NCI-H510A treated with DMSO at 0.1 percent for 48 hours (cell line): Measurements from ENCODE around the gene RDM1.

ENCODE experiments used
- DNase-seq: peaks from one replicate; lab custom pipeline; 2025; lab: John Stamatoyannopoulos, UW

RDM1 gene

DNA sequence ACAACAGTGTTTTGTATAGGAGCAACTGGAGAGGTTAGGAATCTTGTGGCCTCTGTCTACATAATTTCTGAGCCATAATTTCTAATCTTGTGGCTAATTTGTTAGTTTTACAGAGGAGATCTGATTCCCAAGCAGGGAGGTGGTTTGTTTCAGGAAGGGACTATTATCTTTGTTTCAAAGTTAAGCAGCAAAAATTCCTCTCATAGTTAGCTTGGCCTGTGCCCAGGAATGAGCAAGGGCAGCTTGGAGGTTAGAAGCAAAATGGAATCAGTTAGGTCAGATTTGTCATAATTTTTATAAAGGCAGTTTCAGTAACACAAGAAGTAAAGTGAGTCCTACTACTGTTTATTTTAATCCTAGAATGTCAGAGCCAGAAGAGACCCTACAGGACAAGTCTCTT is 2.0 kb upstream of the RDM1 start:
- no peak for DNase-seq

DNA sequence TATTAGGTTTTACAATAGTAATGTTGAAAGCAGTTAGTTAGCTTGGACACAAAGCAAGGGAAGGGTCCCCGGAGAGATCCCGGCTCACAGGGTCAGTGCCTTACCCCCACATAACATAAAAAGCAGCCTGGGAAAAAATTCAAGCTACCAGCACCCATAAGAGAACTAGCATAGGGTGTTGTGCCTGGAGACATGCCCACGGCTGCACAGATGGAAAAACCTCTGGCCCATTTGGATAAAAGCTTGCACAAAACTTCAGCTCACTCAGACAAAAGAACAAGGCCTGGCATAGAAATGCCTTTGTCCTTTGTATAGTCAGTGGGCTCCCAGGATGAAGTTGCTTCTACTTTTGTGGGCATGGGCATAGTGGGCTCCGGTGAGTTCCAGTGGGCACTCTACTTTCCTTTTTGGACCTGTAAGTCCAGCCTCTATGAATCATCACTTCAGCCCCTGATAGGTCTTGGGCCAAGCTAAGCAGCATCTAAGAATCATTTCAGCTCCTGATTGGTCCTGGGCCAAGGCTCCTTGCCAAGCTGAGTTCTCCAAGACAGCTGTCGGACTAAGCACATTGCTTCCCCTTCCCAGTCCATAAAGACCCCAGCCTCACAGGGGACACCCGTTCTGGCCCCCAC is 1.3 kb upstream of the RDM1 start:
- no peak for DNase-seq

DNA sequence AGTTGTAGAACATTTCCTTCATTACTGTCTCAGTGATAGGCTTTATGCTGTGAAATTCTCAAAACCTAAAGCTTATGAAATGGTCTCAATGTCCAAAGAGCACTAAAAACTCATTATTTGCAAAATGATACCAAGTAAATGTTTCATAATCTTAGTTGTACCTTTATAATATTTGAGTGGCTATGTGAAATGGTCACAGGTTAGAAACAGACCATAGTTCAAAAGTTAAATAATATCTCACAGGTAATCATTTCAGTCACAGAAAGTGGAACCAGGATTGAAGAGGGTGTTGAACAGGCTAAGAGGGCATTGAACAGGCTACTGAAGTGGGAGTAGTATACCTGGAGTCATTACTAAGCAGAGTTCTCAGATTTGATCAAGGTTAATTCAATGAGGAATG is 2.9 kb downstream of the RDM1 start:
- no peak for DNase-seq

DNA sequence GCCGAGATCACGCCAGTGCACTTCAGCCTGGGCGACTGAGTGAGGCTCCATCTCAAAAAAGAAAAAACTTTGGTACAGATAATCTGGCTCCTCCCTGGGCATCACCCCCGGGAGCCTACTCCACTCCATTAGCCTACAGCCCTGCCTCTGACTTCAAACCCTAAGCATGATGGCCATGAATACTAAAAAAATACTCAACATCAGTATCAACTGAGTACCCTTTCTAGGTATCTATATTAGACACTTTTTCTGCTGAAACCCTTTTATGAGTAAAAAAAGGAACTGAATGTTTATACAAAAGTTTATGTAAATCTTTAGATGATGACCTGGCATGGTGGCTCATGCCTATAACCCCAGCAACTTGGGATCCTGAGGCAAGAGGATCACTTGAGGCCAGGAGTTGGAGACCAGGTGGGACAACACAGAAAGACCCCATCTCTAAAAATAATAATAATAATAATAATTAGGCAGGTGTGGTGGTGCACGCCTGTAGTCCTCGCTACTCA is 6.9 kb downstream of the RDM1 start:
- no peak for DNase-seq

DNA sequence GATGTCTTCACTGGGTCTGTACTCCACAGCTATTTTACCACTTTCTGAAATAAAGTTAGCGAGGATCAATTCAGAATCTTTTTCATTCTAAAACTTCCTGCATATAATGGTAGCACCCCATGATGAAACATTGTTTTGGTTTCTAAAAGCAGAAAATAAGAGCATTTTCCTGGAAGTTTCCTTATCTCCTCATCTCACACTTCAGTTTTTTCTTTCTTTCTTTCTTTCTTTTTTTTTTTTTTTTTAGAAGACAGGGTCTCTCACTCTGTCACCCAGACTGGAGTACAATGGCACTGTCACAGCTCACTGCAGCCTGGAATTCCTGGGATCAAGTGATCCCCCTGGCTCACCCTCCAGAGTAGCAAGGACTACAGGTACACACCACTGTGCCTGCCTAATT is 10.3 kb downstream of the RDM1 start:
- no peak for DNase-seq

DNA sequence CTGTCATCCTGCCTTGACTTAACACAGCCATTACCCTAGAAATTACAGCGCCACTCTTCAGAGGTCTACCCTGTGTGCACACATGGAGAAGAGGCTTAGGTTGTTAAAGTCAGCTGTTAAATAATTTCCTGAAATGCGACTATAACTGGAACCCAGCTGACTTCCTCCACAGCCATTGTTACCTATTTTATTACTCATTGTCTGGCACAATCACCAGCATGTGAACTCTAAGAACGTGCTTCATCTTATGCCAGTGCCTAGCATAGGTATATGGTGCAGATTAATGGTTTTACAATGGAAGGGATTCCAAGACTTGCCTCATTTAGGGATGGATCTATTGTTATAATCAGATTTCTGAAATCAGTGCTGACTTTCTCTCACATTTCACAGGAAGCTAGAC is 11.9 kb downstream of the RDM1 start:
- DNase-seq: no peak

DNA sequence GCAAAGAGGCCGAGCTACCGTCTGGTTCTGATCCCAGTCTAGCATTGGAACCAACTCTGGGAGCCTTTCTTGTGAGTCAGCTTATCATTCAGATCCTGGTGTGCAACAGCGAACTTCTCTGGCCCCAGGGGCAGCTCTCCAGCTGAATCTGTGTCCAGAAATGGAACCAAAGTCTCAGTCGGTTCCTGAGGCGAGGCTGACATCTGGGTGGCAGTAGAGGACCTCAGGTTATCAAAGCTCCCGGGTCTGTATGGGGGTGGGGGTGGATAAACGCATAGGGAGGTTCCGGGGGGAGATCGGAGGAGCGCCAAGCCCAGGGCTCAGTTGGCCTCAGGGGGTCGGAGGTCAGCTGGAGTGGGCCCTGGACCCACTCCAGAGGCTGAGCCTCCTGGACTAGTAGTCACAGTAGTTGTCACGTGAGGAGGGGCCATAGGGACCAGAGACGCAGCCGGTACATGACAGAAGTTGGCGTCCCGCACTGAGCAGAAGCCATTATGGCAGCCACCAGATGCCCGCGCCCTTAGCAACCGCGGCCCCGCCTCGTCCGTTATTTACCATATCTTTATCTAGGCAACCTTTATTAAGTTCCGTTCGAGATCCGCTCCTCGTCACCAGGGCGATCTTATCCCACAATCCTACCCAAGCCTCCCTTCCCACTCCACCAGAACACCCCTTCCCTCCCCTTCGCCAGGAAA is 12.9 kb downstream of the RDM1 start:
- no peak for DNase-seq

DNA sequence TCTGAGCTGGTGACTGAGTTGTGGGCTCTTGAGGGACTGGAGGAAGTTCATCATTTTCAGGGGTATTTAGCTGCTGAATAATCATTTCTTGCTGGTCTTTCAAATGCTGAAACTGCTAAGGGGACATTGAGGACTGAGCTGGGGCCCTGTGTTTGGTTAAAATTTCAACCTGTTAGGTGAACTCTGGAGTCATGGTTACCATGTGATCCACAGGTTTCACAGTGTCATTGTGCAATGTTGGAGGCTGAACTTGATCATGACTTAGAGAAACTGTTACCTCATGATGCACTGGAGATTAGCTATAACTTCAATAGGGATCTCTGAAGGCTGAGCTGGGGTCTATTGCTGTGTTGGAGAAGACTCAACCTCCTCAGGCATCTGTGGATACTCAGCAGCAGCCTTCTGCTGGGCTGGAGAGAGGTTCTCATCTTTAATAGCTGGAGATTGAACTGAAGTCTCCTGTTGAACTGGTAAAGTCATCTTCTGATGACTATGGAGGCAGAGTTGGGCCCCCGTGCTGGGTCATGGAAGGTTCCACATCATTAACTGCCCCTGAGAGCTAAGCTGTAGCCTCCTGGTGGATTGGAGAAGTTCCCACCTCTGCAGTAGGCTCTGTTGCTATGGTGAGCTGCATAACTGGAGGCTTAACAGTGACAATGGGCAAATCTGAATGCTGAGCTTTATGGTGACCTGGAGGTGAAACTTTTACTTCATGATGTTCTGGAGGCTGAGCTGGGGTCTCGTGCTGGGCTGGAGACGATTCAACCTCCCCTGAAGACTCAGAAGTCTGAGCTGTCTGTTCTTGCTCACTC is 15.2 kb downstream of the RDM1 start:
- DNase-seq: no peak

DNA sequence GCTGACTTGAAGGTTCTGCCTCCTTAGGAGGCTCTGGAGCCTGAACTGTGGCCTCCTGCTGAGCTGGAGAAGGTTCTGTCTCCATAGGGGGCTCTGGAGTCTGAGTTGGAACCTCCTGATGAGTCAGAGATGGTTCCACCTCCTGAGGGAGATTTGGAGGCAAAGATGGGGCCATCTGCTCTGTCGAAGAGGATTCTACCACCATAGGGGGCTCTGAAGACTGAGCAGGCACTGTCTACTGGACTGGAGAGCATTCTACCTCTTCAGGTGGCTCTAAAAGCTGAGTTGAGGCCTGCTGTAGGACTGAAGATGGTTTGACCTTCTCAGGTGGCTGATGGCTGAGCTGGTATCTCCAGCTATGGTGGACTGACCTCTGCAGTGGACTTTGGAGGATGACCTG is 16.2 kb downstream of the RDM1 start:
- no peak for DNase-seq

DNA sequence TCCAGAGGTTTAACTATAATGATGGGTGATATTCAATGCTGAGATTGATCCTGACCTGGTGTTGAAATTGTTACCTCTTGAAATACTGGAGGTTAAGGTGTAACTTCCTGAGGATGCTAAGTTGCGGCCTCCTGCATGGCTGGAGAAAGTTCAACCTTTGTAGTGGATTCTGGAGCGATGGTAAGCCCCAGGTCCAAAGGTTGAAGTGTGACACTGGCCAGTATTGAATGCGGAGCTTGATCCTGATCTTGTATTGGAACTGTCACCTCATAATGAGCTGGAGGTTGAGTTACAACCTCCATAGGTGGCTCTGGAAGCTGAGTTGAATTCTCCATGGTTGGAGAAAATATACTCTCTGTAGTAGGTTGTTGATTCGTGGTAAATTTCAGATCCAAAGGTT is 17.0 kb downstream of the RDM1 start:
- DNase-seq: no peak

DNA sequence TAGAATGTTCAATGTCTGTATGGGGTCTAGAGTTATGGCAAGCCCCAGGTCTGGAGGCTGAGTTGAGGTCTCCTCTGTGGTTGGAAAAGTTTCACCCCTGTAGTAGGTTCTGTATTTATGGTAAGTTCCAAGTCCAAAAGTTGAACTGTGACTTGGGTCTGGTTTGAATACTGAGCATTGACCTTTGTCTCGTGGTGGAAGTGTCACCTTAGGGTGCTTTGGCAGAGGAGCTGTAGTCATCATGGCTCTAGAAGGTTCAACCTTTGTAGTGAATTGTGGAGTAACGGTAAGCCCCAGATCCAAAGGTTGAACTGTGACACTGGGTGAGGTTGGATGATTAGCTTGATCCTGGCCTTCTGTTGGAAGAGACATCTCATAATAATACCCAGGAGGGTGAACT is 17.6 kb downstream of the RDM1 start:
- DNase-seq: no peak

DNA sequence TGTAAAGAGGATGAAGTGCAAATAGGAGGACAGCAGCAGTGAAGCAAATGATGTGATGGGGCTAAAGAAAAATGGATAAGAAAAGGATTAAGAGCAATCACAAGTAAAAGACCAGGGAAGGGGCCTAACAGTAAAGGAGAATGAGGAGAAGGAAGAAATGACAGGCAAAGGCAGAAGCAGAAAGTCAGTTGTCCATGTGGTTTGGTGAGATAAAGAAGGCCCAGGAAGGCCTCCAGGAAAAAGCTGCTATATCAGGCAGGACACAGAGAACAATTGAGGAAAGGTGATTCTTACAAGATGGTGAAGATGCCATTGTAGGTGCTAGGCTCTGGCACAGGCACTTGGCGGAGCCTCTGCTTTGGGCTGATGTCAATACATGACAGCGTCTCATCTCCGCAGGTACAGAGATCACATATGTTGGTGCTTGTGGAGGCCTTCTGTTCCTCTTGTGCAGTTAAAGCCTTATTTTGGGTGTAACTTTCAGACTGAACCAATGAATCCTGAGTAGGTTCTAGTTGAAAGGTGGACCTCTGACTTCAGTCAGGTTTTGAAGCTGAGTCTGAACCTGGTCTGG is 18.1 kb downstream of the RDM1 start:
- no peak for DNase-seq

DNA sequence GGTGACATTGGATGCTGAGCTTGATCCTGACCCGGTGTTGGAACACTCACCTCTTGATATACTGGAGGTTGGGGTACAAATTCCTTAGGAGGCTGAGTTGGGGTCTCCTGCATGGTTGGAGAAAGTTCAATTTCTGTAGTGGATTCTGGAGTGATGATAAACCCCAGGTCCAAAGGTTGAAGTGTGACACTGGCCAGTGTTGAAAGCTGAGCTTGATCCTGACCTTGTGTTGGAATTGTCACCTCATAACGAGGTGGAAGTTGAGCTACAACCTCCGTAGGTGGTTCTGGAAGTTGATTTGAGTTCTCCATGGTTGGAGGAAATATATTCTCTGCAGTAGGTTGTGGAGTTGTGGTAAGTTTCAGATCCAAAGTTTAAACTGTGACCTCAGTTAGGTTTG is 21.2 kb downstream of the RDM1 start:
- DNase-seq: no peak

DNA sequence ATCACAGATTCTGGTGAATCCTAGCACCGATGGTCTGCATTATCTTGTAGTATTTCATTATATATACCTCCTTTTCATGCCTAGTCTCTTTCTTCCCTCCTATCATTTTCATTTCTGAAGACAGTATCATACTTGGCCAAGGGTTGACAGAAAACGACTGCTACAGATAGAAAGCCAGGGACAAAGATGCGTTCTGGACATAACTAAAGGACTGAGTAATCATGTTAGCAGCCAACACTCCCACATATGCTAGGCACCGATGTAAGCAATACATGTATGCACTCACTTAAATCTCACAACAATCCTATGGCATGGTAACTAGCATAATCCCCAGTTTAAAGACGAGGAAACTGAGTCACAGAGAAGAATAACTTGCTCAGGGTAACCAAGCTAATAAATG is 22.9 kb downstream of the RDM1 start:
- DNase-seq: no peak

DNA sequence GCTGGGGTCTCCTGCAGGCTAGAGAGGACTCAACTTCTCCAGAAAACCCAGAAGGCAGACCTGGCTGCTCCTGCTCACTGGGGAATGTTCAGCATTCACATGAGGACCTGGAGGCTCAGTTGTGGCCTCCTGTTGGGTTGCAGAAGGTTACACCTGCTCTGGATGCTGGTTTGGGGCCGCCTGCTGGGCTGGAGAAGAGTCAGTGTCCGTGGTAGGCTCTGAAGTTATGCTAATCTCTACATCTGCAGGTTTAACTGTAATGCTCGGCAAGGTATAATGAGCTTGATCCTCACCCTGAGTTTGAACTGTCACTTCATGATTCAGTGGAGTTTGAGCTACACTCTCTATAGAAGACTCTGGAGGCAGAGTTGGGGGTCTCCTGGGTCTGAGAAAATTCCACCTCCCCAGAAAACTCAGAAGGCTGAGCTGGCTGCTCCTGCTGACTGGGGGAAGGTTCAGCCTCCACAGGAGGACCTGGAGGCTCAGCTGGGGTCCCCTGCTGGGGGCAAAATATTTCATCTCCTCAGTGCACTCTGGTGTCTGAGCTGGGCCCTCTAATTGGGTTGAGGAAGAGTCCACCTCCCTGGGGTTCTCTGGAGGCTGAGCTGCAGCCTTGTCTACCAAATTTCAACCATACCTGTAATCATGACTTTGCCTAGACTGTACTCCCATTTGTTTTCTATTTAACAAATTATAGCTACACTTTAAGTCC is 23.5 kb downstream of the RDM1 start:
- no peak for DNase-seq

DNA sequence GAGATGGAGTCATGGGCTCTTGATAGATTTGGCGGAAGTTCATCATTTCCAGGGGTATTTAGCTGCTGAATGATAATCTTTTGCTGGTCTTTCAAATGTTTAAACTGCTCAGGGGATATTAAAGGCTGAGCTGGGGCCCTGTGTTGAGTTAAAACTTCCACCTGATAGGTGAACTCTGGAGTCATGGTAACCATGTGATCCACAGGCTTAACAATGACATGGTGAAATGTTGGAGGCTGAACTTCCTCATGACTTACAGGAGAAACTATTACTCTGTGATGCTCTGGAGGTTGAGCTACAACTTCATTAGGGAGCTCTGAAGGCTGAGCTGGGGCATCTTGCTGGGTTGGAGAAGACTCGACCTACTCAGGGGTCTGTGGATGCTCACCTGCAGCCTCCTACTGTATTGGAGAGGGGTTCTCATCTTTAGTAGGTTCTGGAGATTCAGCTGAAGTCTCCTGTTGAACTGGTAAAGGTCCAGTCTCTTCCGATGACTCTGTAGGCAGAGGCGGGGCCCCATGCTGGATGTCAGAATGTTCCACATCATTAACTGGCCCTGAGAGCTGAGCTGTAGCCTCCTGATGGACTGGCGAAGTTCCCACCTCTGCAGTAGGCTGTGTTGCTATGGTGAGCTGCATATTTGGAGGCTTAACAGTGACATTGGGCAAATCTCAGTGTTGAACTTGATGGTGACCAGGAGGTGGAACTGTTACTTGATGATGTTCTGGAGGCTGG is 24.2 kb downstream of the RDM1 start:
- DNase-seq: no peak

DNA sequence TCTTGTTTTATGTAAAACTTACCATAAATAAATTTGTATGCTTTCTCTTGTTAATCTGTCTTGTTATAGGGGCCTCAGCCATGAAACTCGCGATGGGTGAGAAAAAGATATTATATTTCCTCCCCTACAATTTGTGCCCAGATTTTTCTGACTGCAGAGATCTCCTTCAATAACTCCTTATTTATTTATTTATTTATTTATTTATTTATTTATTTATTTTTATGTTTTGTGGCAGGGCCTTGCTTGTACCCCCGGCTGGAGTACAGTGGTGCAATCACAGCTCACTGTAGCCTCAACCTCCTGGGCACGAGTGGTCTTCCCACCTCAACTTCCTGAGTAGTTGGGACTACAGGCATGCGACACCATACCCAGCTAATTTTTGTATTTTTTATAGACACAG is 27.1 kb downstream of the RDM1 start:
- no peak for DNase-seq

DNA sequence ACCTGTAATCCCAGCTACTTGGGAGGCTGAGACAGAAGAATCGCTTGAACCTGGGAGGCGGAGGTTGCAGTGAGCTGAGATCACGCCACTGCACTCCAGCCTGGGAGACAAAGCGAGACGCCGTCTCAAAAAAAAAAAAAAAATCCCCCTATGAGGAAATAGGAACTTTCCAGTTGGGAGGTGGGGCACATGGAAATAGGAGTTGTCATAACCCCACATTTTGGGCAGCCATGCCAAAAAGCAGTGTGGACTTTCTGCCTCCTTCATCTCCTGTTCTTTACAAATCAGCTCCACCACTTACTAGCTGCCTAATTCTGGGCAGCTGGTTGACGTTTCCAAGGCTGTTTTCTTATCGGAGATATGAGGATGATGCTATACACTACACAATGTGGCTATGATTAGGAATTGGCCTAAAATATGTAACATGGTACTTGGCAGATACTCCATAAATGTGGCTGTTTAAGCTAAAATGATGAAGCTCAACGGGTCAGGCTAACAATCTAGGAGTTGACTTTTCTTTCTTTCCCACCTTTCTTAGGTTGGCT is 28.9 kb downstream of the RDM1 start:
- no peak for DNase-seq

DNA sequence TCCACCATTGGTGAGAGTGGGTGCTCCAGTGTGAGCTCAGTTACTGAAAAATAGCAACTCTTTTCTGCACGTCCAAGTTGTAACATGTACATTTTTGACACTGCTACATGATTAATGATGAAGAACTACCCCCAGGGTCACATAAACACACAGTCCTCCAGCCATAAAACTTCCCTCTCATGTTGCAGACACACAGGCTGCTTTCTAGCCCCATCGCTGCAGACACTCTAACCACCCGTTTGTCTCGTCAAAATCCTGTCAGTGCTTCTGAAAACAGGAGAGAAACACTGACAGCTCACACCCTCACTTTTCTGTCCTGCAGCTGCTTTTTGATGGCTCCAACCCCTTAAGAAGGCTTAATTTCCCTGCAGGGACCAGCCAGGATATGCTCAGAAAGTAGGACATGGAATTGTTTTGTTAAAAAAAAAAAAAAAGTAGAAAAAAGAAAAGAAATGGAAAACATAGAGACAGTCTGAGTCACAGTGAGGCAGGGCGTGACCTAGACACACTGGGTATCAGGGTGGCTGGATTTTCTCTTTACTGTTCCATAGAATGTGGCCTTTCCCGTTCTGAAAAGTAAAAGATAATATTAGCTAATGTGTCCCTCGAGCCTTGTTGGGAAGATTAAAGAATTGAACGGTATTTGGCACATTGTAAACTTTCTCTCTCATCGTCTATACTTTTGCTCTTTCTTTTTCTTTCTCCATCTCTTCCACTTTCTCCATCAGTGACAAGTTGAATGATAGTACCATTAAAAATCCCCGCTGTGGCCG is 29.7 kb downstream of the RDM1 start:
- no peak for DNase-seq

DNA sequence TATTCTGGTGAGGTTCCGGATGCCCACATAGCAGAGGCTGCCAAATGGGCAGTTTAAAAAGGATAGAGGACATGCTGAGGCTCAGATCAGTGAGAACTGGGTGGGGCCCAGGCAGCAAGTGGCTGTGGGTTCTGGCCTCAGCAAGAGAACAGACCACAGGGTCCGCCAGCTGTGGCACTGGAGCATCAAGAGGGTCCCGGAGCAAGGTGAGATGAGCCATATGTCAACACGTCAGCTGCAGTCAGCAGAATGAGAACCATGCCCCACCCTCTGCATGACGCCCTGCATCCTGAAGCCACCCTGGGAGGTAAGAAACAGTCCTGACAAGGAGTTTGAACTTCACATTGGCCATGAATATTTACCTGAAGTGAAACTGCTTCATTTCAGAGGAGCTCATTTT is 30.3 kb downstream of the RDM1 start:
- DNase-seq: no peak
